Astrocyte (in vitro differentiated cells and primary cell): ENCODE measurements around the gene PLCG2. TPM values are rescaled to one million over a fixed set of nuclear protein-coding genes. Genes with fewer than 3 reads are reported as not detected.

ENCODE experiments used
- DNase-seq: peaks from one replicate; pipeline ENCODE4 v3.0.0-alpha.2; 2010; ENCODE audit warnings: low read depth
- FAIRE-seq: peaks from 2 replicates; lab custom pipeline; 2011; peaks lifted over from hg19 to GRCh38; lab: Jason Lieb, UNC
- H2AFZ ChIP-seq: 2 replicates; pipeline ENCODE4 v1.6.0; 2012; ENCODE audit warnings: low read depth, low read length, inconsistent platforms
- H3K27ac ChIP-seq: 2 replicates; pipeline ENCODE4 v1.5.1; 2011; ENCODE audit warnings: low read depth, low read length, inconsistent platforms
- H3K27me3 ChIP-seq: 2 replicates; pipeline ENCODE4 v1.6.0; 2011; ENCODE audit warnings: low read length, inconsistent platforms; ENCODE audit not compliant: insufficient read depth
- H3K36me3 ChIP-seq: 2 replicates; pipeline ENCODE4 v1.5.1; 2011; ENCODE audit warnings: low read length, inconsistent platforms; ENCODE audit not compliant: insufficient read depth
- H3K4me1 ChIP-seq: 2 replicates; pipeline ENCODE4 v1.5.1; 2011; ENCODE audit warnings: low read length, inconsistent platforms; ENCODE audit not compliant: insufficient read depth
- H3K4me2 ChIP-seq: 2 replicates; pipeline ENCODE4 v1.6.0; 2012; ENCODE audit warnings: low read length, inconsistent platforms
- H3K4me3 ChIP-seq: 2 replicates; pipeline ENCODE4 v1.5.1; 2011; ENCODE audit warnings: low read depth, mild to moderate bottlenecking, low read length, inconsistent platforms; ENCODE audit not compliant: insufficient read depth
- H3K79me2 ChIP-seq: 2 replicates; pipeline ENCODE4 v1.6.0; 2012; ENCODE audit warnings: mild to moderate bottlenecking, low read length, inconsistent platforms; ENCODE audit not compliant: insufficient read depth
- H3K9ac ChIP-seq: 2 replicates; pipeline ENCODE4 v1.6.0; 2012; ENCODE audit warnings: mild to moderate bottlenecking, low read length, inconsistent platforms
- H3K9me3 ChIP-seq: 2 replicates; pipeline ENCODE4 v1.5.1; 2012; ENCODE audit warnings: low read depth, mild to moderate bottlenecking, low read length, inconsistent platforms; ENCODE audit not compliant: insufficient read depth
- H4K20me1 ChIP-seq: 2 replicates; pipeline ENCODE4 v1.6.0; 2012; ENCODE audit warnings: low read length, inconsistent platforms; ENCODE audit not compliant: insufficient read depth
- H3K27ac Mint-ChIP-seq: one replicate; pipeline ENCODE4 v1.8.0; 2021; ENCODE audit warnings: mild to moderate bottlenecking, mixed read lengths; ENCODE audit not compliant: unreplicated experiment
- H3K27me3 Mint-ChIP-seq: one replicate; pipeline ENCODE4 v1.8.0; 2021; ENCODE audit warnings: low read depth, mixed read lengths; ENCODE audit not compliant: unreplicated experiment
- H3K36me3 Mint-ChIP-seq: one replicate; pipeline ENCODE4 v1.8.0; 2021; ENCODE audit warnings: low read depth, mixed read lengths; ENCODE audit not compliant: unreplicated experiment
- H3K4me1 Mint-ChIP-seq: one replicate; pipeline ENCODE4 v1.8.0; 2021; ENCODE audit warnings: low read depth, mixed read lengths; ENCODE audit not compliant: unreplicated experiment
- H3K4me3 Mint-ChIP-seq: one replicate; pipeline ENCODE4 v1.8.0; 2021; ENCODE audit warnings: mild to moderate bottlenecking, moderate library complexity, mixed read lengths; ENCODE audit not compliant: unreplicated experiment
- H3K9me3 Mint-ChIP-seq: one replicate; pipeline ENCODE4 v1.8.0; 2021; ENCODE audit warnings: mild to moderate bottlenecking, mixed read lengths; ENCODE audit not compliant: unreplicated experiment
- EZH2 ChIP-seq: IDR thresholded peaks from 2 replicates; pipeline ENCODE4 v1.6.1; 2012; ENCODE audit warnings: mild to moderate bottlenecking, low read length, inconsistent platforms; ENCODE audit not compliant: insufficient read depth
- total RNA-seq: library from RNA; stranded (reverse); gene quantifications from 2 replicates; pipeline ENCODE4 v1.2.1, GENCODE V29; 2021
- TF ChIP-seq, protein P1 (sequence below): IDR thresholded peaks from 2 replicates; pipeline ENCODE4 v1.5.1; 2011; ENCODE audit warnings: low read depth, mild to moderate bottlenecking, inconsistent platforms, low read length, moderate library complexity; ENCODE audit not compliant: insufficient read depth

The PLCG2 gene
- total RNA-seq, 1 donor from 2014 or later: 3.1 TPM

- no peak for FAIRE-seq
These were observed 8.6 kb downstream of the PLCG2 start for GRCh38 chr16:81787659-81788058.

DNA sequence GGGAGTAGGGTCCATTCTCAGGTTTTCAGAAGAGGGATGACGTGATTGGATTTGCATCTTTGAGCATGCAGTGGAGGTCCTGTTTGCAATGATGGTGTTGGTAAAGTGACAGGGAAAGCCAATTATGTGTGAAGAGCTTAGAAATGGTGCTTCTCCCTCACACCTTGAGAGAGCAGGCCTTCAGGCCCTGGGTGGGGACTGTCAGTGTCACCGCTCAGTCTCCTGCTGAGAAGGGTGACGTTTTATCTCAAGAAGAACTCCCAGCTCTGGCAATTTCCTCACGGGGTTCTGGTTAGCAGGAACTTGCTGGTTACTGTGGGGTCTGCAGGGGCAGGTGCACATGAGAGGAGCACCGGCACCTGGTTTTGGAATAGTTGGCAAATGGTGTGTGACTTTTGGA is 11.2 kb downstream of the PLCG2 start:
- Histone ChIP-seq H3K4me3 (no peak overlapping the region), H4K20me1 (no peaks in the 10 kb centered on the region), H3K27me3 (peaks cover 6% of the 10 kb centered on the region), H3K79me2 (no peaks in the 10 kb centered on the region), H3K27ac (no peak overlapping the region), H3K9ac (no peak overlapping the region), H3K4me2 (no peak overlapping the region), H2AFZ (no peak overlapping the region), H3K4me1 (no peaks in the 10 kb centered on the region), H3K36me3 (no peaks in the 10 kb centered on the region), H3K9me3 (no peaks in the 10 kb centered on the region)
- DNase-seq (no peak), FAIRE-seq (no peak)
- no peak overlapping the region for H3K4me3 Mint-ChIP-seq
- H3K27me3 Mint-ChIP-seq: peaks cover 29% of the 10 kb centered on the region
- no peak overlapping the region for H3K27ac Mint-ChIP-seq
- TF ChIP-seq, protein P1, sequence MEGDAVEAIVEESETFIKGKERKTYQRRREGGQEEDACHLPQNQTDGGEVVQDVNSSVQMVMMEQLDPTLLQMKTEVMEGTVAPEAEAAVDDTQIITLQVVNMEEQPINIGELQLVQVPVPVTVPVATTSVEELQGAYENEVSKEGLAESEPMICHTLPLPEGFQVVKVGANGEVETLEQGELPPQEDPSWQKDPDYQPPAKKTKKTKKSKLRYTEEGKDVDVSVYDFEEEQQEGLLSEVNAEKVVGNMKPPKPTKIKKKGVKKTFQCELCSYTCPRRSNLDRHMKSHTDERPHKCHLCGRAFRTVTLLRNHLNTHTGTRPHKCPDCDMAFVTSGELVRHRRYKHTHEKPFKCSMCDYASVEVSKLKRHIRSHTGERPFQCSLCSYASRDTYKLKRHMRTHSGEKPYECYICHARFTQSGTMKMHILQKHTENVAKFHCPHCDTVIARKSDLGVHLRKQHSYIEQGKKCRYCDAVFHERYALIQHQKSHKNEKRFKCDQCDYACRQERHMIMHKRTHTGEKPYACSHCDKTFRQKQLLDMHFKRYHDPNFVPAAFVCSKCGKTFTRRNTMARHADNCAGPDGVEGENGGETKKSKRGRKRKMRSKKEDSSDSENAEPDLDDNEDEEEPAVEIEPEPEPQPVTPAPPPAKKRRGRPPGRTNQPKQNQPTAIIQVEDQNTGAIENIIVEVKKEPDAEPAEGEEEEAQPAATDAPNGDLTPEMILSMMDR: no peak
- no peak for TF ChIP-seq EZH2
- peaks cover 13% of the 10 kb centered on the region for H3K4me1 Mint-ChIP-seq
- peaks cover 3% of the 10 kb centered on the region for H3K9me3 Mint-ChIP-seq
- peaks cover 7% of the 10 kb centered on the region for H3K36me3 Mint-ChIP-seq

More at GRCh38 chr16:81787659-81788058, 8.6 kb downstream of the PLCG2 start:
- H3K36me3 ChIP-seq: no peaks in the 10 kb centered on the region
- H3K9me3 ChIP-seq: no peaks in the 10 kb centered on the region
- Mint-ChIP-seq H3K27me3 (peaks cover 37% of the 10 kb centered on the region), H3K4me3 (no peak overlapping the region), H3K27ac (no peak overlapping the region), H3K9me3 (peaks cover 3% of the 10 kb centered on the region), H3K36me3 (peaks cover 7% of the 10 kb centered on the region), H3K4me1 (peaks cover 13% of the 10 kb centered on the region)
- H4K20me1 ChIP-seq: no peaks in the 10 kb centered on the region
- no peak overlapping the region for H2AFZ ChIP-seq
- DNase-seq: no peak
- no peaks in the 10 kb centered on the region for H3K79me2 ChIP-seq
- peaks cover 7% of the 10 kb centered on the region for H3K27me3 ChIP-seq
- no peak overlapping the region for H3K4me3 ChIP-seq
- no peak for TF ChIP-seq EZH2
- TF ChIP-seq, protein P1: no peak
- H3K4me1 ChIP-seq: no peaks in the 10 kb centered on the region
- no peak overlapping the region for H3K4me2 ChIP-seq
- no peak overlapping the region for H3K9ac ChIP-seq
- no peak overlapping the region for H3K27ac ChIP-seq

DNA sequence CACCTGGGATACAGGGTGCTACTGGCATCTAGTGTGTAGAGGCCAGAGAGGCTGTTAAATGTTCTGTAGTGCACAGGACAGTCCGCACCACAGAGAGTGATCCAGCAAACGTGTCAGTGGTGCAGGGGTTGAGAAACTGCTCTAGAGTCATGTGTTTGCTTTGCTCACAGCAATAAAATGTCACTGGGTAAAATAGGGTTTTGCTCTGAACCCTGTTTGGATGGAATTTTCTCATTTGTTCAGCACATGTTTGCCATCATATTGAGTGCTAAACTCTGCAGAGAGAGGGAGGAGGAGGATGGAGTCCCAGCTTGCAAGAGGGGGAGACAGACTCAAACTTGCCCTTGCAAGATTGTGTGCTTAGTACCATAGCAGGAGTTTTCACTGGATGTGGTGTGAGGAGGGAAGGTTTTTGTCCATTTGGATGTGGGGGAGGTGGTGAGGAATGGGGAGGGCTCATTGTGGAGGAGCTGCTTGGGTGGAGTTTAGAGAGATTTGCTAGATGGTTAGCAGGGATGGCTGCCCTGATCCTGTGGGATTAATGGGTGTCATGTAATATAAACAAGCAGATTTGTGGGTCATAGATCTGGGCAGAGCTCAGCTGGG is 11.8 kb downstream of the PLCG2 start:
- H2AFZ ChIP-seq: no peak overlapping the region
- Mint-ChIP-seq H3K9me3 (peaks cover 3% of the 10 kb centered on the region), H3K4me3 (no peak overlapping the region), H3K27ac (no peak overlapping the region), H3K4me1 (peaks cover 9% of the 10 kb centered on the region), H3K36me3 (peaks cover 7% of the 10 kb centered on the region), H3K27me3 (peaks cover 29% of the 10 kb centered on the region)
- no peaks in the 10 kb centered on the region for H3K79me2 ChIP-seq
- FAIRE-seq (no peak), DNase-seq (no peak)
- H3K27ac ChIP-seq: no peak overlapping the region
- no peak overlapping the region for H3K9ac ChIP-seq
- H3K4me1 ChIP-seq: no peaks in the 10 kb centered on the region
- peaks cover 5% of the 10 kb centered on the region for H3K27me3 ChIP-seq
- no peaks in the 10 kb centered on the region for H3K36me3 ChIP-seq
- H4K20me1 ChIP-seq: no peaks in the 10 kb centered on the region
- H3K4me2 ChIP-seq: no peak overlapping the region
- no peak overlapping the region for H3K4me3 ChIP-seq
- no peak for TF ChIP-seq EZH2
- TF ChIP-seq, protein P1: no peak
- H3K9me3 ChIP-seq: no peaks in the 10 kb centered on the region
